A673 (cell line): ENCODE results near the gene SLC12A1. TPM values are rescaled to one million over a fixed set of nuclear protein-coding genes. Genes with fewer than 3 reads are reported as not detected.

ENCODE experiments used
- BruUV-seq: library from RNA; stranded (reverse); fragments of 400-500 nt; replicated peaks from 2 replicates; lab custom pipeline; 2021; lab: Mats Ljungman, UMichigan
- CTCF ChIA-PET: fragments of 300-600 bp; sonication (Branson Sonifier 250); formaldehyde crosslinking; loops from one replicate; lab custom pipeline; 2022; ENCODE audit warnings: antibody characterized with exemption; lab: Charles Lee
- POLR2A ChIA-PET: fragments of 300-600 bp; sonication (Branson Sonifier 250); formaldehyde crosslinking; loops from one replicate; lab custom pipeline; 2022; ENCODE audit warnings: antibody characterized with exemption; ENCODE audit not compliant: low non-redundant PET; lab: Charles Lee
- DNase-seq: peaks from one replicate; pipeline ENCODE4 v3.0.0-alpha.2; 2015; ENCODE audit warnings: low spot score
- H3K27ac ChIP-seq: fragments of 200-600 bp; sonication (generic); 2 replicates; pipeline ENCODE4 v1.5.1; 2016; ENCODE audit warnings: mixed run types, low read depth, mild to moderate bottlenecking, mixed read lengths, antibody characterized with exemption, low read length; ENCODE audit not compliant: poor library complexity, severe bottlenecking
- H3K27me3 ChIP-seq: fragments of 200-600 bp; sonication (generic); replicated peaks from 2 replicates; pipeline ENCODE4 v1.6.1; 2017; ENCODE audit warnings: mixed run types, low read depth, mild to moderate bottlenecking, mixed read lengths, antibody characterized with exemption, low read length; ENCODE audit not compliant: insufficient read depth, poor library complexity
- H3K36me3 ChIP-seq: fragments of 200-600 bp; sonication (generic); 2 replicates; pipeline ENCODE4 v1.6.1; 2016; ENCODE audit warnings: mixed run types, mild to moderate bottlenecking, mixed read lengths, antibody characterized with exemption, low read length; ENCODE audit not compliant: insufficient read depth, poor library complexity, severe bottlenecking
- H3K4me1 ChIP-seq: fragments of 200-600 bp; sonication (generic); 2 replicates; pipeline ENCODE4 v1.6.1; 2017; ENCODE audit warnings: mixed run types, mild to moderate bottlenecking, mixed read lengths, antibody characterized with exemption, low read length; ENCODE audit not compliant: insufficient read depth, poor library complexity, severe bottlenecking
- H3K4me3 ChIP-seq: fragments of 200-600 bp; sonication (generic); 2 replicates; pipeline ENCODE4 v1.5.1; 2016; ENCODE audit warnings: low read depth, mixed run types, mild to moderate bottlenecking, mixed read lengths, low read length; ENCODE audit not compliant: poor library complexity, severe bottlenecking
- H3K9me3 ChIP-seq: fragments of 200-600 bp; sonication (generic); 2 replicates; pipeline ENCODE4 v1.6.1; 2016; ENCODE audit warnings: mixed run types, low read depth, mild to moderate bottlenecking, mixed read lengths, antibody characterized with exemption, low read length; ENCODE audit not compliant: poor library complexity, severe bottlenecking
- EZH2 ChIP-seq: fragments of 200-600 bp; sonication (generic); IDR thresholded peaks from 2 replicates; pipeline ENCODE4 v1.6.1; 2017; ENCODE audit warnings: borderline replicate concordance, low read depth, mild to moderate bottlenecking, mixed read lengths, antibody characterized with exemption, low read length; ENCODE audit not compliant: poor library complexity, severe bottlenecking
- intact Hi-C: fragments of 100-400 bp; cut with micrococcal nuclease; formaldehyde crosslinking; loops from one replicate; pipeline ENCODE4 v1.10.0; 2022; ENCODE audit not compliant: unreplicated experiment
- total RNA-seq: library from RNA; stranded (reverse); gene quantifications from 2 replicates; pipeline ENCODE4 v1.2.3, GENCODE V29; 2021
- TF ChIP-seq, protein P1 (sequence below): fragments of 300-800, 200-600 bp; sonication (generic); conservative IDR thresholded peaks from 2 replicates; pipeline ENCODE4 v1.5.1; 2017; ENCODE audit warnings: low read depth, mild to moderate bottlenecking, antibody characterized with exemption, low read length, moderate library complexity, mixed read lengths

The SLC12A1 gene
- total RNA-seq, 1 experiment from 2014 or later, result not detected

DNA sequence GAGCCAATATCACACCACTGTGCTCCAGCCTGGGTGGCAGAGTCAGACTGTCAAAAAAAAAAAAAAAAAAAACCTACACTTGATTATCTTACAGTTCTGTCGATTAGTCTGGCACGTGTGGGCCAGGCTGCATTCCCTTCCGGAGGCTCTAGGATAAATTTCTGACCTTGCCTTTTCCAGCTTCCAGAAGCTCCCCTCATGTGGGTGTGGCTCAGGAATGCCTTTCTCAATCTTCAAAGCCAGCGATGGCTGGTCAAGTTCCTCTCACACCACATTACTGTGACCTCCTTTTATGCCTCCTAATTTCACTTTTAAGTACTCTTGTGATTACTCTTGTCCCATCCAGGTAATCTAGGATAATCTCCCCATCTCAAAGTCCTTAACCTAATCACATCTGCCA is 66.9 kb downstream of the SLC12A1 start:
- H3K27me3 ChIP-seq, result no peaks in the 10 kb centered on the region
- CTCF ChIA-PET, result no interaction called here

DNA sequence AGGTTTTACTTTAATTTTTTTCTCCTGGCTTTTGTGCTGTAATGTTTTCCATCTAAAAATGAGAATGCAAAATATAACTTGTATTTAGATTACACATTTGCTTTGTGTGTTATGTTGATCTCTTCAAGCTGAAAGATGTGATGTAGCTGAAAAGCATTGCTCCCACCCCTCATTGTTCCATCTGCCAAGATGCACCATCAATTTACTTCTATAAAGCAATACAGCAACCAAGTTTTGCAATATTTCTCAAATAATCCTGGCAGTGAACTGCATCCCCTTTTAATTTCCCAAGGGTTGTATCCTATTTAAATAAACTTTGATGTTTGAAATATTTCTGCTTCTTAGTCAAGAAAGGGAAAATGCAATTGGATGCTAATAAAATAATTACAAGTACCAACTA is 72.6 kb downstream of the SLC12A1 start:
- no peak for DNase-seq
- Histone ChIP-seq H3K9me3 (no peaks in the 10 kb centered on the region), H3K4me1 (peaks cover 17% of the 10 kb centered on the region), H3K27me3 (no peaks in the 10 kb centered on the region), H3K27ac (no peak overlapping the region), H3K36me3 (no peaks in the 10 kb centered on the region), H3K4me3 (no peak overlapping the region)
- BruUV-seq, result no TSS peak
- ChIA-PET POLR2A (no interaction called here), CTCF (no interaction called here)
- intact Hi-C loops, result no loop called here
- no peak for TF ChIP-seq EZH2
- TF ChIP-seq, protein P1, sequence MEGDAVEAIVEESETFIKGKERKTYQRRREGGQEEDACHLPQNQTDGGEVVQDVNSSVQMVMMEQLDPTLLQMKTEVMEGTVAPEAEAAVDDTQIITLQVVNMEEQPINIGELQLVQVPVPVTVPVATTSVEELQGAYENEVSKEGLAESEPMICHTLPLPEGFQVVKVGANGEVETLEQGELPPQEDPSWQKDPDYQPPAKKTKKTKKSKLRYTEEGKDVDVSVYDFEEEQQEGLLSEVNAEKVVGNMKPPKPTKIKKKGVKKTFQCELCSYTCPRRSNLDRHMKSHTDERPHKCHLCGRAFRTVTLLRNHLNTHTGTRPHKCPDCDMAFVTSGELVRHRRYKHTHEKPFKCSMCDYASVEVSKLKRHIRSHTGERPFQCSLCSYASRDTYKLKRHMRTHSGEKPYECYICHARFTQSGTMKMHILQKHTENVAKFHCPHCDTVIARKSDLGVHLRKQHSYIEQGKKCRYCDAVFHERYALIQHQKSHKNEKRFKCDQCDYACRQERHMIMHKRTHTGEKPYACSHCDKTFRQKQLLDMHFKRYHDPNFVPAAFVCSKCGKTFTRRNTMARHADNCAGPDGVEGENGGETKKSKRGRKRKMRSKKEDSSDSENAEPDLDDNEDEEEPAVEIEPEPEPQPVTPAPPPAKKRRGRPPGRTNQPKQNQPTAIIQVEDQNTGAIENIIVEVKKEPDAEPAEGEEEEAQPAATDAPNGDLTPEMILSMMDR, result no peak

More for the DNA sequence above, 66.9 kb downstream of the SLC12A1 start:
- Histone ChIP-seq H3K27ac (no peak overlapping the region), H3K4me3 (no peak overlapping the region), H3K4me1 (no peaks in the 10 kb centered on the region), H3K9me3 (no peaks in the 10 kb centered on the region), H3K36me3 (no peaks in the 10 kb centered on the region)
- TF ChIP-seq, protein P1, result no peak
- TF ChIP-seq EZH2, result no peak
- DNase-seq, result no peak
- POLR2A ChIA-PET, result no interaction called here
- intact Hi-C loops, result no loop called here
- no TSS peak for BruUV-seq

DNA sequence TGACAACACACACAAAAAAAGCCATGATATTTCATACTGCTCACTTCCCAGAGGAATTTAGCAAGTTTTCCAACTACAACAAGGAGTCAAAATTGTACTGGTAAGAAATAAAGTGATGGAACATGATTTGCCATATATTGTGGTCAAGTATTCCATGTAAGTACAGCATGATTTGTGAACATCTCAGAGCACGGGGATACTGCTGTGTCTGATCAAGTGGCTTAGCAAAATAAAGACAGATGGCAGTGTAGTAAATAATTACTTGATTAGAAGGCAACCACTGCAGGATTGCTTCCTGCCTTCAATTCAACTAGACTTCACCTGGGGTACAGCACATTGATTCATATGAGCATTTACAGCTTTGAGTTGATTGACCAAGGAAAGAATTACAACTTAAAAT is 73.5 kb downstream of the SLC12A1 start:
- DNase-seq, result no peak
- no peak overlapping the region for H3K4me3 ChIP-seq
- no peak overlapping the region for H3K27ac ChIP-seq
- H3K4me1 ChIP-seq, result peaks cover 20% of the 10 kb centered on the region
- intact Hi-C loops, result loop anchor here (10.0 kb wide), 3 partner anchors 255 to 565 kb away; partner anchors contain the start of gene SEMA6D
- CTCF ChIA-PET, result no interaction called here
- H3K9me3 ChIP-seq, result no peaks in the 10 kb centered on the region
- TF ChIP-seq, protein P1, result no peak
- TF ChIP-seq EZH2, result no peak
- no peaks in the 10 kb centered on the region for H3K27me3 ChIP-seq
- POLR2A ChIA-PET, result no interaction called here
- H3K36me3 ChIP-seq, result no peaks in the 10 kb centered on the region
- BruUV-seq, result no TSS peak
